Endothelial cell of umbilical vein (primary cell): ENCODE data around the gene MAML3. TPM values are rescaled to one million over a fixed set of nuclear protein-coding genes. Genes with fewer than 3 reads are reported as not detected.

Experiments
- BruUV-seq: library from RNA; stranded (reverse); fragments of 400-500 nt; replicated peaks from 2 replicates; lab custom pipeline; 2021; lab: Mats Ljungman, UMichigan
- CTCF ChIA-PET: fragments of 300-600, 350-600 bp; sonication (Branson Sonifier 250); formaldehyde crosslinking; loops from one replicate; lab custom pipeline; 2021; ENCODE audit warnings: antibody characterized with exemption, inconsistent platforms; lab: Charles Lee
- POLR2A ChIA-PET: fragments of 300-600, 350-600 bp; sonication (Branson Sonifier 250); formaldehyde crosslinking; loops from one replicate; lab custom pipeline; 2021; ENCODE audit warnings: antibody characterized with exemption, inconsistent platforms; lab: Charles Lee
- DNase-seq: peaks from one replicate; pipeline ENCODE4 v3.0.0-alpha.2; 2011; ENCODE audit warnings: low read depth, low spot score
- FAIRE-seq: peaks from 2 replicates; lab custom pipeline; 2011; peaks lifted over from hg19 to GRCh38; lab: Jason Lieb, UNC
- H2AFZ ChIP-seq: 2 replicates; pipeline ENCODE4 v1.6.0; 2012; ENCODE audit warnings: low read depth, low read length, control low read depth, inconsistent platforms
- H3K27ac ChIP-seq: 2 replicates; pipeline ENCODE4 v1.5.1; 2011; ENCODE audit warnings: low read depth, mild to moderate bottlenecking, control low read depth, low read length, moderate library complexity; ENCODE audit not compliant: insufficient read depth
- H3K27me3 ChIP-seq, 2 experiments: 2 replicates each; pipeline versions ENCODE4 v1.6.0 to v1.6.1; 2011; ENCODE audit warnings: low read length in 2 of 2, mixed read lengths in 1 of 2; ENCODE audit not compliant: control insufficient read depth in 2 of 2, insufficient read depth in 2 of 2
- H3K36me3 ChIP-seq, 2 experiments: 2 replicates in 1 of 2; 3 replicates in 1 of 2; pipeline ENCODE4 v1.5.1; 2011; ENCODE audit warnings: low read length in 2 of 2, mild to moderate bottlenecking in 1 of 2, moderate library complexity in 1 of 2; ENCODE audit not compliant: control insufficient read depth in 2 of 2, insufficient read depth in 2 of 2; ENCODE audit errors: extremely low read depth in 1 of 2
- H3K4me1 ChIP-seq: 3 replicates; pipeline ENCODE4 v1.5.1; 2011; ENCODE audit warnings: mild to moderate bottlenecking, low read length; ENCODE audit not compliant: control insufficient read depth, insufficient read depth; ENCODE audit errors: extremely low read depth
- H3K4me2 ChIP-seq: 2 replicates; pipeline ENCODE4 v1.6.1; 2011; ENCODE audit warnings: low read length, control low read depth, mixed read lengths; ENCODE audit not compliant: insufficient read depth
- H3K4me3 ChIP-seq, 3 experiments: fragments of 200-600 bp in 1 of 3; sonication (generic), shearing (Covaris generic) in 1 of 3; replicated peaks in 1 of 3; 2 replicates each; pipeline ENCODE4 v1.5.1; 2011 to 2016; ENCODE audit warnings: control low read depth in 3 of 3, low read length in 3 of 3, mild to moderate bottlenecking in 2 of 3, inconsistent platforms in 1 of 3, low read depth in 1 of 3, moderate library complexity in 1 of 3; ENCODE audit not compliant: insufficient read depth in 1 of 3
- H3K79me2 ChIP-seq: 2 replicates; pipeline ENCODE4 v1.6.0; 2012; ENCODE audit warnings: low read length, inconsistent platforms; ENCODE audit not compliant: control insufficient read depth, insufficient read depth
- H3K9ac ChIP-seq: replicated peaks from 2 replicates; pipeline ENCODE3; 2011; ENCODE audit warnings: low read length, control low read depth; ENCODE audit not compliant: insufficient read depth; ENCODE audit errors: extremely low read depth
- H3K9me1 ChIP-seq: replicated peaks from 3 replicates; pipeline ENCODE4 v1.6.0; 2011; ENCODE audit warnings: mild to moderate bottlenecking, low read length; ENCODE audit not compliant: control insufficient read depth, insufficient read depth; ENCODE audit errors: extremely low read depth
- H3K9me3 ChIP-seq: replicated peaks from 2 replicates; pipeline ENCODE4 v1.5.1; 2012; ENCODE audit warnings: low read length, inconsistent platforms; ENCODE audit not compliant: control insufficient read depth, insufficient read depth
- H4K20me1 ChIP-seq: replicated peaks from 2 replicates; pipeline ENCODE3; 2011; ENCODE audit warnings: mild to moderate bottlenecking, low read length; ENCODE audit not compliant: control insufficient read depth, insufficient read depth; ENCODE audit errors: extremely low read depth
- EZH2 ChIP-seq: IDR thresholded peaks from 2 replicates; pipeline ENCODE4 v1.6.1; 2012; ENCODE audit warnings: borderline replicate concordance, low read depth, mild to moderate bottlenecking, moderate library complexity, low read length, inconsistent platforms; ENCODE audit not compliant: severe bottlenecking
- FOS ChIP-seq: IDR thresholded peaks from 2 replicates; pipeline ENCODE4 v1.6.1; 2011; ENCODE audit warnings: mild to moderate bottlenecking, low read length, moderate library complexity, borderline replicate concordance; ENCODE audit not compliant: insufficient read depth
- GATA2 ChIP-seq: IDR thresholded peaks from 2 replicates; pipeline ENCODE4 v1.7.0; 2011; ENCODE audit warnings: low read depth, mild to moderate bottlenecking, moderate library complexity, mixed read lengths, low read length; ENCODE audit not compliant: insufficient read length, insufficient read depth
- JUN ChIP-seq: IDR thresholded peaks from 2 replicates; pipeline ENCODE4 v1.6.1; 2011; ENCODE audit warnings: borderline replicate concordance, low read depth; ENCODE audit not compliant: insufficient read length, insufficient read depth
- MAX ChIP-seq: IDR thresholded peaks from 2 replicates; pipeline ENCODE4 v1.6.1; 2011; ENCODE audit not compliant: insufficient read depth, insufficient read length
- MYC ChIP-seq: IDR thresholded peaks from one replicate; pipeline ENCODE4 v1.6.1; 2011; ENCODE audit warnings: mild to moderate bottlenecking, low read depth, low read length
- POLR2A ChIP-seq: IDR thresholded peaks from 2 replicates; pipeline ENCODE4 v1.6.1; 2012; ENCODE audit warnings: low read depth, mild to moderate bottlenecking, control low read depth, low read length
- POLR2AphosphoS5 ChIP-seq: IDR thresholded peaks from 2 replicates; pipeline ENCODE4 v1.6.1; 2012; ENCODE audit warnings: low read depth, mild to moderate bottlenecking, control low read depth, low read length, moderate library complexity; ENCODE audit not compliant: insufficient read depth
- dilution Hi-C: fragments of 300-500 bp; cut with MboI; formaldehyde crosslinking; loops from one replicate; pipeline ENCODE4 v1.15.0; 2019; ENCODE audit warnings: low sequenced_read_pairs; ENCODE audit not compliant: extremely low pct_ligation_motif_present
- intact Hi-C: fragments of 100-400 bp; cut with micrococcal nuclease; formaldehyde crosslinking; loops from one replicate; pipeline ENCODE4 v1.10.0; 2022
- polyA plus RNA-seq, 4 experiments: library from polyadenylated mRNA; depleted of rRNA in 3 of 4; stranded (reverse) in 3 of 4; unstranded in 1 of 4; fragments of >200 nt; gene quantifications; 2 replicates each; pipeline versions ENCODE4 v1.2.1 to v1.2.3, GENCODE V29; 2011 to 2012; ENCODE audit warnings: missing spikeins in 1 of 4
- total RNA-seq: library from RNA; stranded (reverse); gene quantifications from 2 replicates; pipeline ENCODE4 v1.2.3, GENCODE V29; 2021
- TF ChIP-seq, protein P1 (sequence below), 2 donors: IDR thresholded peaks; 1 replicate in 1 of 2; 2 replicates in 1 of 2; pipeline ENCODE4 v1.5.1; 2011; ENCODE audit warnings: low read length in 2 of 2, mild to moderate bottlenecking in 2 of 2, moderate library complexity in 2 of 2, control low read depth in 1 of 2, inconsistent platforms in 1 of 2, low read depth in 1 of 2; ENCODE audit not compliant: insufficient read depth in 1 of 2; ENCODE audit errors: extremely low read depth in 1 of 2

MAML3 gene
- total and polyA plus RNA-seq, 2 donors (not counting 3 experiments of a cell fraction or from before 2014, with no cell fraction given), result 14.0 to 20.3 TPM

- dilution Hi-C loops, result no loop called here
- Histone ChIP-seq H3K27me3 (no peaks in the 10 kb centered on the region), H3K4me2 (no peak overlapping the region), H3K9me1 (no peaks in the 10 kb centered on the region), H3K4me1 (peaks cover 12% of the 10 kb centered on the region), H2AFZ (no peak overlapping the region), H3K4me3 (no peak overlapping the region), H4K20me1 (no peaks in the 10 kb centered on the region), H3K9ac (no peak overlapping the region), H3K27ac (no peak overlapping the region), H3K36me3 (no peaks in the 10 kb centered on the region), H3K79me2 (no peaks in the 10 kb centered on the region), H3K9me3 (no peaks in the 10 kb centered on the region)
- no peak for DNase-seq
- ChIA-PET CTCF (no interaction called here), POLR2A (no interaction called here)
- TF ChIP-seq FOS (no peak), POLR2AphosphoS5 (no peak), GATA2 (no peak), POLR2A (no peak), MAX (no peak), JUN (no peak), MYC (no peak), EZH2 (no peak)
- TF ChIP-seq, protein P1, sequence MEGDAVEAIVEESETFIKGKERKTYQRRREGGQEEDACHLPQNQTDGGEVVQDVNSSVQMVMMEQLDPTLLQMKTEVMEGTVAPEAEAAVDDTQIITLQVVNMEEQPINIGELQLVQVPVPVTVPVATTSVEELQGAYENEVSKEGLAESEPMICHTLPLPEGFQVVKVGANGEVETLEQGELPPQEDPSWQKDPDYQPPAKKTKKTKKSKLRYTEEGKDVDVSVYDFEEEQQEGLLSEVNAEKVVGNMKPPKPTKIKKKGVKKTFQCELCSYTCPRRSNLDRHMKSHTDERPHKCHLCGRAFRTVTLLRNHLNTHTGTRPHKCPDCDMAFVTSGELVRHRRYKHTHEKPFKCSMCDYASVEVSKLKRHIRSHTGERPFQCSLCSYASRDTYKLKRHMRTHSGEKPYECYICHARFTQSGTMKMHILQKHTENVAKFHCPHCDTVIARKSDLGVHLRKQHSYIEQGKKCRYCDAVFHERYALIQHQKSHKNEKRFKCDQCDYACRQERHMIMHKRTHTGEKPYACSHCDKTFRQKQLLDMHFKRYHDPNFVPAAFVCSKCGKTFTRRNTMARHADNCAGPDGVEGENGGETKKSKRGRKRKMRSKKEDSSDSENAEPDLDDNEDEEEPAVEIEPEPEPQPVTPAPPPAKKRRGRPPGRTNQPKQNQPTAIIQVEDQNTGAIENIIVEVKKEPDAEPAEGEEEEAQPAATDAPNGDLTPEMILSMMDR (IDR thresholded peaks at IDR 0.05; ENCODE audit: extremely low read depth in 1 of 2, insufficient read depth in 1 of 2, low read depth in 1 of 2, low read length in 2 of 2), result no peak
- no peak for FAIRE-seq
- intact Hi-C loops, result no loop called here
- BruUV-seq, result no TSS peak
These were observed 314.5 kb downstream of the MAML3 start for GRCh38 chr4:139839403-139840031.
